Dedifferentiated amniotic fluid mesenchymal stem cell (primary cell): ENCODE results near the gene FIP1L1.
A peak's percentile ranks its signal among the peaks of the same experiment; 100 is the strongest.

Experiments
- DNase-seq: peaks from one replicate; pipeline ENCODE4 v3.0.0-alpha.2; 2016; ENCODE audit errors: extremely low spot score

The FIP1L1 gene

DNA sequence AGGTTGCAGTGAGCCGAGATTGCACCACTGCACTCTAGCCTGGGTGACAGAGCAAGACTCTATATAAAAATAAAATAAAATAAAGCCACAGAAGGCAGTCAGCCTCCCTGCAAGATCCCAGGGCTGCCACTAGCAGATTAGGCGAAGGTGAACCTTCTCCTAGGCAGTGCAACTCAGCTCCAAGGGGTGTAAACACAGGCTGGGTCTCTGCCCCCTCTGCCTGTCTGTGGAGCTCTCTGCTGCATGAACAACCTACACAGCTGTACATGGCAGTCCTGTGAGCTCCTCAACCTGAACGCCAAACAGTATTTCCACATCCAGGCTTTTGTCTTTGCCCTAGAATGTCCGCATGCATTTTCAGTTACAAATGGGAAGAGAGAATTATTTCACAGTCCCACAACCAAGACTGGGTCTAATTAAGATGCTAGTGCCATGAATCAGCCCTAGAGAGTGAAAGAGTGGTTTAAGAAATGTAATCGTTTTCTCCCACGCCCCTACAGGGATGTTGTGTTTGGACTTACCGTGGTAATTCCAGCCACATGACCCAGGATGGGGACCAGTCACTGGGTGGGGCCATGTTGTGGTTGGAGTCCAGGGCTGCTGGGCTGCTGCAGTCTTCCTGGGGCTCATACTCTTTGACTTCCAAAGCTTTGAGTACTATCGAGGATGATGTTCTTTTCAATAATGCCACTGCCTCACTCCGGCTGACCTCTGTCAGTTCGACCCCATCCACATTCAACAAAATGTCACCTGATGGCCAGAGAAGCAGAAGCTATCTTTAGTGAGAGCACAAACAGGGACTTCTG lies 99.0 kb downstream of the FIP1L1 start:
- peak; percentile 99 for DNase-seq

DNA sequence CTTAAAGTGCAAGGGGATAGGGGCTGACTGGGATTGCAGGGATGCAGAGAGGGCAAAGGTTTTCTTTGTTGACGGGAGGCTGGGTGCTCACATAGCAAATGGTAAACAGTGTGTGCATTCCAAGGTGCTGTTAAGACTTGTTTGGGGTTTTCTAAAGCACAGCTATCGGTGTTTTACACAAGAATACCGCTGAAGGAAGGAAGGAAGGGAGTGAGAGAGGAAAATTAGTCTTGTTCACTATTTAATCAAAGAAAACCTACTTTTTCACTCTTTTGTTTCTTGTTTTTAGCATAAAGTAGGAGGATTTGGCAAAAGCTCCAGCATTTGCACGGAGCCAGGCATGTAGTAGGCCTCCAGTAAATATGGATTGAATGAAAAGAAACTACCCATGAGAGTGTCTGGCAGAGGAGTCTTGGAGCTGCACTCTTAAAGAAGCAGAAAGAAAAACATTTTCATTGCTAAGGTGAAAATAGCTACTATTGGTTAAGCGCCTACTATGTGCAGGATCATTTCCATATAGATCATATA lies 99.7 kb downstream of the FIP1L1 start:
- no peak for DNase-seq

DNA sequence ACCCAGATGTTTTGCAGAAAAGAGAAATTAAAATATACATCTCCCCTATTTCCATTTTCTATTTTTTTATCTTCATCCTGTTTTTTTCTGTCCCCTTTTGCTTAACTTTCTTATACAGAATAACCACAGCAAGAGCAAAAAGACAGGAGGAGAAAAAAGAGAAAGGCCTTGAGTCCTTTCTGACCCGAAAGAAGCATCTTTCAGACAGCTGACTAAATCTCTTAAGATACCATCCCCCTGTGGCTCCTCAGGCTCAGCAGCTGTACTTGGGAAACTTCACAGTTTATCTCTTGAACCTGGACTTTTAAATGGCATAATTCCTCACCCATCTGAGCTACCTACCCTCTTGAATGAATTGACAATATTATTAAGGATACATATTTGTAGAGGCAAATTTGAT lies 100.2 kb downstream of the FIP1L1 start:
- DNase-seq = no peak

DNA sequence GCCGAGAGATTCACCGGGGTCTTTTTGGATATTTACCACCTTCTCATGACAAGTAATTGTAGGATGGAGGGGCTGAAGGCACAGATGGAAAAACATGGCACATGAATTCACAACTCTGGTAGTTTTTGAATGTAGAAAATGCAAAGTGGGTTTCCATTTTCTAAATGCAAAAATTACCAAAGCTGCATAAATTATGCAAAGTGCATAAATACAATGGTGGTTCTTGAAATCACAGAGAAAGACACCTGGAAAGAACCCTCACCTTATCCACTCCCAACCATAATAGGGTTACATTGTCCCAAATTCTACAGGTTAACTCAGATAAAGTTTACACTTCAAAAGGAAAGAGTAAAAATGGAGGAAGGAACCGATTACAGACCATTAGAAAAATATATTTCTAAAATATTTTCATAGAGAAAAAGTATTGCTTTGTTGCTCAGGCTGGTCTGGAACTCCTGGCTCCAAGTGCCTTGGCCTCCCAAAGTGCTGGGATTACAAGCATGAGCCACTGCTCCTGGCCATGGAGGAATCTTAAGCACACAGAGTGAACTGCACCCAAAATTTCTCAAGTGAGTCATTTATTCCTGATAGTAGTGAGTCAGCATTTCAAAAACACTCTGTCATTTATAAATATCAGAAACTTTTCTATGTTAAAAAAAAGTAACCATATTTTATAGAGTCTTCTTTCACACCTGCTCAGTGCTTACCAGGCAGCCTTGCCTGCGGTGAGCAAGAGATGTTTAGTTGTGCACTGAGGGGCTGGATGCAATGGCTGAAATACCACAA lies 101.4 kb downstream of the FIP1L1 start:
- DNase-seq = peak; percentile 79

DNA sequence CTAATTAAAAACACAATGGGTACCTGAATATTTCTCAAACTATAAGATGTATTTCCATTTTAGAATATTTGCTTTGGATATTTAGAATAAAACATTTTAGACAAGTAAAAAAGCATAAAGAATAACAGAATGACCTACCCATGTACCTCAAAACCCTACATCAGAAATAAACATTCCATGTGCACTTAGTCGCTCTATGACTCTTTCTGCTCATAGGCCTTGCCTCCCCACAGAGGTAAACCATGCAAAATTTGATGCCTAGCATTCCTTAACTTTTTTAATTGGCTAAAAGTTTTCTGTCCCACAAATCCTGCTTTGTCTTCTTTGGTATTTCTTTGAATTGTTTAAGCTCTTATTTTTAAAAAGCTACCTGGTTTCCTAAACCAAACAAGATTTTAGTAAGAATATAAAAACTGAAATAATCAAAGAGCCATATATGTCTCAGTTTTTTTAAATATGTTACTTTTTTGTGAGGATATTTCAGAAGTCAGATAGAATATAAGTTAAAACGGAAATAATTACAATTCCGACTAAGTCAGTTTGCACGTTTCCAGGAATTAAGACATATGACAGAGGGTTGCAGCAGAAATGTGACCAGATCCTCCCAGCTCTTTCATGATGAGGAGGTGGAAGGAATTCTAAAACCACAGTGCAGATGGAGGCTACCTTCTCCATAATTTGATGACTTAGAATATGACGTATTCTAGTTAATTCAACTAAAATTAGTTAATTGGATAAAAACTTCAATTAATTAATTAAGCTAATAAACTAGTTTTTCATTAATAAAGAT lies 102.5 kb downstream of the FIP1L1 start:
- peak; percentile 62 for DNase-seq

DNA sequence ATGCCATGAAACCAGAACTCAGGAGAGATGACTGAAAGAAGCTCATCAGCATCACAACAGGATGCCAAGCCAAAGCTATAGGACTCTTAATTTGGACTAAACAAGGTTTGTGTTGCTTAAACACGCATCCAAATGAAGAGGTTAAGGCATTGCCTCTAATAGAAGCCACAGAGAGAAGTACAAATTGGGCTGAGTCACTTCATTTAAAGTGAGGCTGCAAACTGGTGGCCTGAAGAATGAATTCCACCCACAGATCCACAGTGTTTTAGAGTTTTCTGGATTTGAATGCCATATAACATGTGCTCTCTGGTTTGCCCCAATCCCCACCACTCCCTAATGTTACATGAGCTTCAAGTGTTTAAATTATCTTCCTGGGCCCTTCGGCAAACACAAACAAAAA lies 103.5 kb downstream of the FIP1L1 start:
- DNase-seq = no peak

DNA sequence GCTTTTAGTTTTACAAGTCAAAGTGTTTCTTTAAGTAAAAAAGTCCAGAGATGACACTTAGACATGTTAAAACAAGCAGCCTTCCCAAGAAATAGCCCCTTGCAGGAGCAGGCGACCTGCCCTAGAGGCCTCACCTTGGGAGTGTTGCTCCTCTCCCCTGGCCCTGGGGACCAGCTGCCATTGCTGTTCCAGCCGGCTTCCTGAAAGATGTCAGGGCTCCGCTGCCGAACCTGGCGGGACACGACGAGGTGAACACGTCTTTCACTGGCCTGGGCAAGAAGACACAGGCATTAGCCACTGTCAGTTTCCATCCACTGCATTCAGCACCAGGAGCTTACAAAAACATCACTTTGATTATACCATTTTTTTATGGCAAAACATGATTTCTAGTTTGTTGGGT lies 104.1 kb downstream of the FIP1L1 start:
- DNase-seq = no peak

DNA sequence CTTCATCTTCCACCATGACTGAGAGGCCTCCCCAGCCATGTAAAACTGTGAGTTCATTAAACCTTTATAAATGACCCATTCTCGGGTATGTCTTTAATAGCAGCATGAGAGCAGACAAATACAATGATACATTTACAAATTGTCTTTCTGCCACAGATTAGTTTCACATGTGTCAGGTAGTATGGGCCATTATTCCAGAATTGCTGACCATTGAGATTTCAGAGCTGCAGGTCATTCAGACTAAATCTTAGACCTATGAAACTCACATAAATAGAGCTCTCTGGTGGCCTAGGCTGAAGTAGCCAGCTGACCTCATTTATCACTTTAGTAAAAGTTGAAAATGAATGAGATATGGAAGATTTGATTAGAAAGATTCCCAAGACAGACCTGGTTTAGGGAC lies 105.8 kb downstream of the FIP1L1 start:
- no peak for DNase-seq

DNA sequence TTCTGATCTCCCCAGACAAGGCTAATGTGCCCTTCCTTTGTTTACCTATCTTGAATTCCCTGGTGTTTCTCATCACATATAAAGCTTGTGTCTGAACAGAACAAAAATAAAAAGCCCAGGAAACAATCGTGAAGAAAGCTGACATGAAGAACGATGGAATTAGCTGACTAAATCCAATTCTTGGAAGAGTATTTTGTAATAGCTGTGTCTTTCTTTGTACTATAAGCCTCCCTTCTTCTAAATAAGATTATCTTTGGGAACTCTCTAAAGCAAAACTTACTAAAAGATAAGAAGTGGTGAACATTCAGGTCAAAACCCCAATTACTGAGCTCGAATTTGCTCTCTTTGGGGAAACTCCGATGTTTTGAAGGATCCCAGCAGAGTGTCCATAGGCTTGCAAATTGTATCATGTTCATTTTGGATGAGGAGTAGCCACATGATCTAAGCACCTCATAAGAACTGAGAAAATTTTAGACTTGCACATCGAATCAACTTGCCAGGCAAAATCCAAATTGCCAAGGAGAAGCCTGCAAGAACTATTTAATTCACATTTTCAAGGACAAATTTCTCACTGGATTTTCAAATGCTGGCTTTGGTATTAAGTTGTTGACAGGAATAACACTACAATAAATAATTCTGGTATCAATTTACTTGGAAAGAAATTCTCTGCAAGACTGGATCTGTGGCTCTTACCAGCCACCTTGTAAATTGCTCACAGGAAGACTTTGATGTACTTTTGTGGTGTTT lies 107.6 kb downstream of the FIP1L1 start:
- no peak for DNase-seq

DNA sequence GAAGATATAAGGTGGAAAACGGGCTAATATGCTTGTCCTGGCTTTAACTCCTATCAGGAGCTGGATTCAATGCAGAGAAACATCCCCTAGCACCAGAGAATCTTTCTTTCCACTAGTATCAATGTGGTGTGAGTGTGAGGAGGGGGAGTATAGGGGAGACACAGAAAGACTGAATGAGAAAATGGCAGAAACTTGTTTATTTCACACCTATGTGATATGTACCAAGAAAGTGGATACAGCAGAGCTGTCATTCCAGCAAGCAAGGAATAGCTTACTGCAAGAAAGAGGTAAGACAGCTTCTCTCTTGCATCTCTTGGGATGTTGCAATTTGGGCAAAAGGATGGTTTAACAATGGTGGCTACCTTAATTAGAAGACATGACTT lies 108.2 kb downstream of the FIP1L1 start:
- no peak for DNase-seq

DNA sequence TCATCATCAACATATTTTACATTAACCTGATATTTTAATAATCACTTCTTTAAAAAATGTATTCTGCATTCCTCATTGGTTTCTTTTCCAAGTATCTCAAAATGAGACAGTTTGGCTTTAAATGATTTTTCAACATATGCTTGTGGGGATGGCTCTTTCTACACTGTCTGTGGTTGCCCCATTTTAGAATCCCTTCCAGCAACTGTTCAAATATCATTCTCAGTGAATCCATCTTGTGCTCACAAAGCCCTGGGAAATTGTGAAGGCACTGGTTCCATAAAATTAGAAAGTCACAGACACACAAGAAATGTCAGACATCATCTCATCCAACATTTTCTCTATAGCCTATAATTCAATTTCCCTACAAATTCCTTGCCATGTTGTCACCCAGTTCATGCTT lies 110.3 kb downstream of the FIP1L1 start:
- no peak for DNase-seq

DNA sequence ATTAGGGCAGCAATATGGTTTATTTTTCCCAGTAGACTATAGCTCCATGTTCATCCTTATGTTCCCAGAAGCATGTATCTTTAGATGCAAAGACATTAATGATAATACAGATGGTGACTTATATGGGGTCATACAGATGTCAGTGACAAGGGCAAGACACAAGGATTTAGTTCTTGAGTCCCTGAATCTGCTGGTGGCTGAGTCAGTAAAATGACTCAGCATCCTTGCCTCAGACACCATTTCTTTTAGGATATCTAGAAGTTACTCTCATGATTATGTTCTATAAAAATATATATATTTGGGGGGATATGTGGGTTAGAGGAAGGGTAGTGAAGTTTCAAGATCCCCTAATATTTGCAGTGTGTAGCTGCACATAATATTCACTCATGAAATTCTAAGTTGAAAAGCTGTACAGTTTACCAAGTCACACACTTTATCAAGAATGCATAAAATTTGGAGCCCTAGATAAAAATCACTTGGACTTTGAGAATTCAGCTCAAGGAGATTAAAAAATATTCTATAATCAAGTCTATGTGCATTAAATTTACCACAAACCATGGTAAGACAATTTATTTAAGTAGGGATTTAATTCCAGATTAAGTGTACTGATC lies 111.9 kb downstream of the FIP1L1 start:
- DNase-seq = no peak

DNA sequence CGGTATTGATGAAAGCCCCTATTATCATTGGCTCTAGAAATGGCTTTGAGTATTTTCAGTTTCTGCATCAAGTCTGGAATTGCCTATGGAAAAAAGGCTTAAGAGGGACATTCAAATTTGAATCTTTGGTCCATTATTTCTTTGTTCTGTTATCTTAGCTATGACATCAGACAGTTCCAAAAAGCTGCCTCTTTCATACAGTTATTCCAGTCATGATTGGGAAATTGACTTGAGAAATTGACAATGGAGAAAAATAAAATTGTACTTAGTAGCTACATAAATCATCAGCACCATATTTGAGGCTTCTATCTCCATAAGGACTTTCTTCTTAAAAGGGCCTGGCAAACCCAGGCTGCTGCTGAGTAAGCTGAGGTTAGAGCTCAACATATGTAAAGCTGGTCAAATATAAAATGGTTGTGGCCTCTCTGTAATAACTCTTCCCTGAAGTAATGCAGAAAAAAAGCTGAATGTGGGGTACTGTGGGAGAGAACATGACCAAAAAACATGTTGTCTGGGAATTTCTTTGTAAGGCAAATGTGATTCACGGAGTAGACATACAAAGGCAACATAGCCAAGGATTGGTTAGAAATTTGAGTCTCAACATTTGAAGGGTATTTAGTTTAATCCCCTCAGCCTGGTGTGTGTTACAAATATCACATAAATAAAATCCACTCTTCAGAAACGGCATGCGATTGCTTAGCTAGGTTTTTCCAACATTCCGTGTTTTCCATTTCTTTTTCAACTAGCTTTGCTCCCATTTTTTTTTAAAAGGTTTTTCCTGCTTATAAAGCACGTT lies 112.9 kb downstream of the FIP1L1 start:
- DNase-seq = peak; percentile 62

DNA sequence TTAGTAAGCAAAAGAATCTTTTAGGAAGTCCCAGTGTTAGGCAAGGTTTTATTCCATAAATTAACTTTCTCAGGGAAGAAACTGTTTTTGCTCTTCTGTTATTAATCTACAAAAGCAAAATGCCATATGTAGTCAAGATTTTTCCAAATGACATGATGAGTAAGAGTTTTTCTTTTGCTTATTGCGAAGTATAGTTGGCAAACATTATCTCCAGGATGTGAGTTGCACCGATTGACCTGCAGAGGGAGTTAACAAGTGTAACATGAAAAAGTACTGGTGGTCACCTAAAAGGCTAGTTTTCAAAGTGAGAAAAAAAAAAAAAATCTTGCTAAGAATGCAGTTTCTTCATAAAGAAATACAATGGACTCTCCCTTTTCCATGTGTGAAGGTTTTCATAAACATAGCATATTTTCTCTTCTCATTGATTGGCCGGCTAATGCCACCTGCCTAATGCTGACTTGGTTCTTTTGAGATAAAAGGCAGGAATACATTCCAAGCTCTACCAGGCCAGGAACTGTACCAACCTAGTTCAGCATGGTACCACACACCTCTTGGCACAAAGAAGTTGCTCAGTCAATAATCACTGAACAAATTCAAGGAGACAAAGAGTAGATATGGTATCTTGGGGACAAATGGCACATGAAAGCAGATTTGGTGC lies 113.7 kb downstream of the FIP1L1 start:
- peak; percentile 91 for DNase-seq

DNA sequence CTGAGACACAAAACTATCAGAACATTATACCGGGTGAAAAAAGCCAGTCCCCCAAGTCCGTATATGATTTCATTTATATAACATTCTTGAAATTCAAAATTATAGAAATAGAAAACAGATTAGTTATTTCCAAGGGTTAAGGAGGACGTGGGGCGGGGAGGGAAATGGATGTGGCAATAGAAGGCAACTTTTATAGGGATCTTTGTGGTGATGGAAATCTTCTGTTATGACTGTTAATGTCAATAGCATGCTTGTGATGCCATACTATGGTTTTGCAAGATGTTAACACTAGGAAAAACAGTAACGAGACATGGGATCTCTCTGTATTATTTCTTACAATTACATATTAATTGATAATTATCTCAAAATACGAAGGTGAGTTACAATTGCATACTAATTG lies 117.4 kb downstream of the FIP1L1 start:
- no peak for DNase-seq

DNA sequence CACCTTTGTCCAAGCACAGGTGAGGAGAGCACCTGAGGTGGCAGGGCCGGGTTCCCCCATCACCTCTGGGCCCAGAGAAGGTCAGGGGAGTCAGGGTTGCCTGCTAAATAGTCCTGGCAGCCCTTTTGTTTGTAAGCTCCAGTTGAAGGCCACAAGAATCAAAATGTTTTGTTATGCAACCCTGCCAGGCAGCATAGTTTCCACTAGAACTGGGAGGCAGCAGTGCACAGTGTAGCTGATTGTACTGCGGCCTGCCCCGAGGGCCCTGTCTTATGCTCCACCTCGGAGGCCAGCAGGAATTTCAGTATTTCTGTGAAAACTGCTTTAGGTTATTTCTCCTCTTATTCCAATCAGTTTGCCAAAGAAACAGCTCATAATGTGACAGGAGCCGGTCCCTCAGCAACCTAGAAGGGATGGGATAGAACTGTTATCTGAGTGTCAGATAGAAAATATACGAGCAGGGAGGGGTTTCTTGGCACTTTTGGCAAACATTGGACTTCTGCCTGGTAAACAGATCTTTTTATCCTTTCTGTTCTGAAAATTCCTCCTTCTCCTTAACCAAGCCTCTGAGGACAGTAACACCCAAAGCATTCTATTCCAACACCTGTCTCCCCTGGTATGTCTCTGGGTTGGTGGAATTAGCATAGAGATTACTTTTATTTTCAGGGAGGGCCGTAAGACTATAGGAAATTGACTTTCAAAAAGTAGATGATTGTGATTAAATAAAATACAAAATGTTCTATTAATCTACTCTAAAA lies 120.2 kb downstream of the FIP1L1 start:
- peak; percentile 88 for DNase-seq

DNA sequence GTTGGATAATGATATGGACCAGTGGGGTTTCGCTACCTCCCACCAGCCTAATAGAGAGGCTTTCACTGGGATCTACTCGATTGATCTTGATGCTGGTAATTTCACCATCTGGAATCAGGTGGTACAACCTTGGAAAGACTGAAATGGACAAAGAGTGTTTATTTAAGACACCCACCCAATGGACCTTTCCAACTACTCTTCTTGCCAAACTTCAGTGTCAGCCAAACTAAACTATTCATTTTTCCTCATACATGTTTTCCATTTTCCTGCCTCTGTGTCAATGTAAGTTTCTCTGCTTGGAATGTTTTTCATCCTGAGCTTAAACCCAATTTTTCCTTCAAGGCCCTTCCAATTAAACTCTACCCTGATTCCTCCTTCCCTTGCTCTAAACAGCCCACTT lies 121.3 kb downstream of the FIP1L1 start:
- DNase-seq = no peak

DNA sequence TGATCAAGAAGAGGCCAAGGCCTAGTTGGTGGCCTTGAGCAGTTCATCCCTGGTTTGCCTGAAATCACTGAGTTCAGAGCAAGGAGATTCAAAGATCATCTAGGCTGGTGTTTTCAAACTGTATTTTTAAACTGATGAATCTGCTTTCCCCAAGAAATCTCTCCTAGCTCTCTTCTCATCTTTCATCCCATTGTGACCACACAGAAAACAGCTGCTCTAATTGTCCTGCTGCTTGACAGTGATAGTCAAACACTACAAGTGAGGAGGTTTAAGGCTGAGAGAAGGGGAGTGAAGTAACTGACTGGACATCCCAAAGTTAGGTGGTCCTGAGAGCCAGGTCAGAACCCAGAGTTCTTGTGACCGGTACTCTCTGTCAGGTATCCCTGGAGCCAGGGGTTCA lies 122.3 kb downstream of the FIP1L1 start:
- no peak for DNase-seq

DNA sequence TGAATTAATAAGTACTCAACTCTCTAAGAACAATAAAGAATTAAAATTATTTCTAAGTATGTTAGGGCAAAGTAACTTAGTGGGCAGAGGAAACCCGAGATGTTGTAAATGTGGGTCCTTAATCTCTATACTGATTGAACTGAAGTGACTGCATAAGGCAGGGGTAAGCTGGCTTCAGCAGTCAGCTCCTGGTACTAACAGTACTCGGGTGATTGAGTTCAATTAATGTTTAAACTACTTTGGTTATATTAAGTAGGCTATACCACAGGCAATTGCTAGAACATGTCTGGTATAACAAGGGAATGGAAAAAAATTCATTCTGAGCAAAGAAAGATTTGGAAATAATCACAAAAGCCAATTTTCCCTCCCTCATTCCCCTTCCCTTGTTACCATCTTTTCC lies 123.1 kb downstream of the FIP1L1 start:
- no peak for DNase-seq
